Ishikawa (cell line): Measurements from ENCODE around the gene EDEM3.
A peak's percentile ranks its signal among the peaks of the same experiment; 100 is the strongest.

Experiments used
- CEBPB ChIP-seq: IDR thresholded peaks from 2 replicates; pipeline ENCODE4 v1.6.1; 2012
- CREB1 ChIP-seq: IDR thresholded peaks from 2 replicates; pipeline ENCODE4 v1.6.1; 2012; ENCODE audit warnings: low read depth
- EGR1 ChIP-seq: IDR thresholded peaks from 2 replicates; pipeline ENCODE4 v1.6.1; 2012
- EP300 ChIP-seq: IDR thresholded peaks from 2 replicates; pipeline ENCODE4 v1.6.1; 2012; ENCODE audit warnings: borderline replicate concordance
- FOXM1 ChIP-seq: IDR thresholded peaks from 2 replicates; pipeline ENCODE4 v1.6.1; 2012; ENCODE audit warnings: low read depth, borderline replicate concordance
- NFIC ChIP-seq: IDR thresholded peaks from 2 replicates; pipeline ENCODE4 v1.6.1; 2012
- RAD21 ChIP-seq: IDR thresholded peaks from 2 replicates; pipeline ENCODE4 v1.6.1; 2012; ENCODE audit warnings: low read depth
- TAF1 ChIP-seq: IDR thresholded peaks from 2 replicates; pipeline ENCODE4 v1.6.1; 2012; ENCODE audit warnings: low read depth, mild to moderate bottlenecking
- TCF12 ChIP-seq: IDR thresholded peaks from 2 replicates; pipeline ENCODE4 v1.6.1; 2012; ENCODE audit warnings: low read depth
- TEAD4 ChIP-seq: IDR thresholded peaks from 2 replicates; pipeline ENCODE4 v1.6.1; 2012
- USF1 ChIP-seq: IDR thresholded peaks from 2 replicates; pipeline ENCODE4 v1.6.1; 2012
- YY1 ChIP-seq: IDR thresholded peaks from 2 replicates; pipeline ENCODE4 v1.6.1; 2012; ENCODE audit warnings: low read depth
- ZBTB7A ChIP-seq: IDR thresholded peaks from 2 replicates; pipeline ENCODE4 v1.6.1; 2012; ENCODE audit warnings: low read depth
- TF ChIP-seq, protein P1 (sequence below): IDR thresholded peaks from 2 replicates; pipeline ENCODE4 v1.6.1; 2012
- TF ChIP-seq, protein P2 (sequence below): IDR thresholded peaks from 2 replicates; pipeline ENCODE4 v1.6.1; 2012; ENCODE audit warnings: low read depth, mild to moderate bottlenecking

Gene EDEM3

DNA sequence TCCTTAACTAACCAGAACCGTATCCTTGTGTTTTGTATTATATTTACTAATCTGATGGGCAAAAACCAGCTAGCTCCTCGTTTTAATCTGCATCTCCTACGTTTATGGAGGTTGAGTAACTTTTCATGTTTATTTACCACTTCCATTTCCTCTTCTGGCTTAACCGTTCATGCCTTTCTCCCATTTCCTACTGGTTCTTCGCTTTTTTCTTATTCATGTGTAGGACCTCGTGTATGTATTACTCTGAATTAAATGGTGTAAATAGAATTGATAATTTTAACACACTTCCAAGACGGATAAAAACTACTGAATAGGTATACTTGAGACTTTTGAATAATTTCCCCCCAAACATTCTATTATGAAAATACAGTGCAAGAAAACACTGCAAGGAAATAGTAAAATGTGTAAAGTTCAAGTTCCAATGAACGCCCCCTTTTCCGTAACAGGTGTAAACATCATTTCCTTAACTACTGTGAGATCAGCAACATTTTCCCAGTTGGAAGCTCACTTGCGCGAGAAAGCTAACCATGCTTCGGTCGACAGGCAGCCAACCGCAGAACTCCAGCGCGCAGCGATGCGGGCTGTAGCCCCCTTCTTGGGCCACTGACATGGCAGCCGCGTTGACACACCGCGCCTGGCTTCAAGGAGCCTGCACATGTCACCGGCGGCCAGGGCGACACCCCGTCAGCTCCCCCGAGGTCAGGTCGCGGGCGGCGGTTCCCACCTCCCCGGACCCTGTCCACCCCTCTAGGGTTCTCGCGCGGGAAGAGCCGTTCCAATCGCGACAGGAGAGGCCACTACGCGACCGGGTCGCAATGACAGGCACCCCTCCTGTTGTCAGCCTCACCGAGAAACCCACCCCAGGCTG, 816 bp downstream of the EDEM3 start:
- TF ChIP-seq TAF1 (no peak), YY1 (peak; percentile 29; the same call in 1 of the 2 replicates), ZBTB7A (peak; percentile 34; the same call in 1 of the 2 replicates)
- TF ChIP-seq, protein P1, sequence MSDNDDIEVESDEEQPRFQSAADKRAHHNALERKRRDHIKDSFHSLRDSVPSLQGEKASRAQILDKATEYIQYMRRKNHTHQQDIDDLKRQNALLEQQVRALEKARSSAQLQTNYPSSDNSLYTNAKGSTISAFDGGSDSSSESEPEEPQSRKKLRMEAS, result peak; percentile 43

- TF ChIP-seq TEAD4 (no peak), FOXM1 (no peak), EP300 (no peak), ZBTB7A (no peak)
Observed at GRCh38 chr1:184753117-184753516, 1.5 kb downstream of the EDEM3 start.

GRCh38 chr1:184752656-184753055, 2.0 kb downstream of the EDEM3 start:
- TF ChIP-seq ZBTB7A (no peak), CREB1 (no peak), TAF1 (no peak), NFIC (no peak), EGR1 (no peak), EP300 (no peak), RAD21 (no peak), FOXM1 (no peak), YY1 (no peak), USF1 (no peak), CEBPB (no peak), TEAD4 (no peak), TCF12 (no peak)
- TF ChIP-seq, protein P2, sequence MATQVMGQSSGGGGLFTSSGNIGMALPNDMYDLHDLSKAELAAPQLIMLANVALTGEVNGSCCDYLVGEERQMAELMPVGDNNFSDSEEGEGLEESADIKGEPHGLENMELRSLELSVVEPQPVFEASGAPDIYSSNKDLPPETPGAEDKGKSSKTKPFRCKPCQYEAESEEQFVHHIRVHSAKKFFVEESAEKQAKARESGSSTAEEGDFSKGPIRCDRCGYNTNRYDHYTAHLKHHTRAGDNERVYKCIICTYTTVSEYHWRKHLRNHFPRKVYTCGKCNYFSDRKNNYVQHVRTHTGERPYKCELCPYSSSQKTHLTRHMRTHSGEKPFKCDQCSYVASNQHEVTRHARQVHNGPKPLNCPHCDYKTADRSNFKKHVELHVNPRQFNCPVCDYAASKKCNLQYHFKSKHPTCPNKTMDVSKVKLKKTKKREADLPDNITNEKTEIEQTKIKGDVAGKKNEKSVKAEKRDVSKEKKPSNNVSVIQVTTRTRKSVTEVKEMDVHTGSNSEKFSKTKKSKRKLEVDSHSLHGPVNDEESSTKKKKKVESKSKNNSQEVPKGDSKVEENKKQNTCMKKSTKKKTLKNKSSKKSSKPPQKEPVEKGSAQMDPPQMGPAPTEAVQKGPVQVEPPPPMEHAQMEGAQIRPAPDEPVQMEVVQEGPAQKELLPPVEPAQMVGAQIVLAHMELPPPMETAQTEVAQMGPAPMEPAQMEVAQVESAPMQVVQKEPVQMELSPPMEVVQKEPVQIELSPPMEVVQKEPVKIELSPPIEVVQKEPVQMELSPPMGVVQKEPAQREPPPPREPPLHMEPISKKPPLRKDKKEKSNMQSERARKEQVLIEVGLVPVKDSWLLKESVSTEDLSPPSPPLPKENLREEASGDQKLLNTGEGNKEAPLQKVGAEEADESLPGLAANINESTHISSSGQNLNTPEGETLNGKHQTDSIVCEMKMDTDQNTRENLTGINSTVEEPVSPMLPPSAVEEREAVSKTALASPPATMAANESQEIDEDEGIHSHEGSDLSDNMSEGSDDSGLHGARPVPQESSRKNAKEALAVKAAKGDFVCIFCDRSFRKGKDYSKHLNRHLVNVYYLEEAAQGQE, result no peak
- TF ChIP-seq, protein P1, result no peak

DNA sequence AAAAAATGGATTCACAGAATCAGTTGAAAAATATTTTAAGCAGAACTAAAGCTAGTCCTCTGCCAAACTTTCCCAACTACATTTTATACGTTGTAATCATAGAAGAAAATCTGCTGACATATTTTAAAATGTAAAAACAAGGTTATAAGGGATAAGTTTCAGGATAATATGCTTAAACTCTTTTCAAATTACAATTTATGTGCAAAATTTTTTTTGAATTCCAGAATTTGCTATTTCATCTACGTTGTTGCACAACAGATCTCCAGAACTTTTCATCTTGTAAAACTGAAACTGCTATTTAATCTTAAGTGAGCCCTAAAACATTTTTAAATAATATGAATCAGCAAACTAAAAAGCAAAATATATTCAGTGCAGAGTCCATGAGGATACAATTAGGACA, 5.9 kb downstream of the EDEM3 start:
- TF ChIP-seq NFIC (no peak), FOXM1 (no peak), YY1 (no peak), TCF12 (no peak), TAF1 (no peak), RAD21 (no peak)
- TF ChIP-seq, protein P2, result no peak
- TF ChIP-seq, protein P1, result no peak

GRCh38 chr1:184747089-184747955, 7.3 kb downstream of the EDEM3 start:
- TF ChIP-seq TCF12 (no peak), CEBPB (no peak), NFIC (no peak), USF1 (no peak), TAF1 (no peak), RAD21 (no peak)
- TF ChIP-seq, protein P2, result no peak
